ENCODE measurements around the gene GPR137. TPM values are rescaled to one million over a fixed set of nuclear protein-coding genes. Genes with fewer than 3 reads are reported as not detected.
A peak's percentile ranks its signal among the peaks of the same experiment; 100 is the strongest.

Gene GPR137
- total and polyA plus RNA-seq, 9 of the 15 experiments (the other 6 are each of a cell fraction or from before 2014, with no cell fraction given) = 0.32 to 26.7 (median 10.7) TPM

- WGBS (ENCODE audit: insufficient coverage, low coverage, missing lambda C conversion rate) = 0% methylated on average over 11 of the region's 24 CpGs
- Histone ChIP-seq H2AFZ (ENCODE audit: low read depth, low read length) (peak overlapping the region; percentile 75), H3K9me1 (ENCODE audit: control insufficient read depth, insufficient read depth, low read length) (no peaks in the 10 kb centered on the region), H3K4me1 (replicated peaks in 1 of 2; ENCODE audit: control insufficient read depth in 2 of 2, insufficient read depth in 2 of 2, low read length in 2 of 2) (peaks cover 26 to 70% of the 10 kb centered on the region in 2 experiments), H3K36me3 (ENCODE audit: control insufficient read depth, insufficient read depth, low read length) (peaks cover 71% of the 10 kb centered on the region), H3K9me3 (replicated peaks; ENCODE audit: control insufficient read depth, insufficient read depth, low read depth, low read length) (no peaks in the 10 kb centered on the region), H3K27me3 (ENCODE audit: control insufficient read depth in 2 of 2, insufficient read depth in 2 of 2, low read length in 2 of 2) (no peaks in the 10 kb centered on the region), H4K20me1 (replicated peaks; ENCODE audit: control insufficient read depth, insufficient read depth, low read length) (0 out of 2 replicates have a peak, but pooled peaks cover 3% of the 10 kb centered on the region), H3K9ac (ENCODE audit: insufficient read depth in 1 of 2, low read depth in 2 of 2, low read length in 2 of 2) (peak overlapping the region; percentile 93 to 94), H3K4me2 (ENCODE audit: insufficient read depth, low read length) (peak overlapping the region; percentile 85; the same call in 1 of the 2 replicates), H3K4me3 (peak overlapping the region; percentile 99), H3K79me2 (ENCODE audit: control insufficient read depth, insufficient read depth, low read length) (peaks cover 57% of the 10 kb centered on the region), H3K27ac (ENCODE audit: extremely low read depth, low read depth, low read length) (peak overlapping the region; percentile 95)
- no TSS peak for BruUV-seq (replicated peaks)
- DNase-seq (ENCODE audit: extremely low read depth in 1 of 4, low spot score in 3 of 4) (peak in 3 of 4 experiments; percentile 84 to 96 (median 88)), ATAC-seq (peak; percentile 83), FAIRE-seq (peak; percentile 92)
- intact Hi-C loops (cut with micrococcal nuclease) (loop anchor here (10.0 kb wide), 1 partner anchor 64 kb away; the partner anchor contains the start of genes CATSPERZ and ESRRA), in situ Hi-C loops (cut with MboI) (no loop called here)
- POLR2A ChIA-PET = interaction anchor here (0.5 to 1.0 kb wide), 11 partner anchors 9 to 701 kb away, joined by 3 to 6 read pairs (median 5); partner anchors contain the start of genes ESRRA and FERMT3
- CTCF ChIA-PET (ENCODE audit: low intra/inter-chr PET ratio) = no interaction called here
- TF ChIP-seq HDGF (IDR thresholded peaks at IDR 0.05) (0 out of 2 replicates have a peak, but pooled peaks have one; percentile 86), POLR2G (IDR thresholded peaks at IDR 0.05; ENCODE audit: low read depth, low read length) (peak; percentile 22; the same call in 1 of the 2 replicates), RBBP5 (IDR thresholded peaks at IDR 0.05; ENCODE audit: borderline replicate concordance, insufficient read depth, low read length, poor library complexity, severe bottlenecking) (no peak), RBFOX2 (IDR thresholded peaks at IDR 0.05; ENCODE audit: low read depth, low read length) (peak; percentile 76)
These were observed 44.5 kb upstream of the GPR137 start for GRCh38 chr11:64241241-64241490.
